ENCODE results near the gene KLHL29. TPM values are rescaled to one million over a fixed set of nuclear protein-coding genes. Genes with fewer than 3 reads are reported as not detected.

Gene KLHL29
- total RNA-seq, 2 donors from 2014 or later, result 1.0 to 2.4 TPM

DNA sequence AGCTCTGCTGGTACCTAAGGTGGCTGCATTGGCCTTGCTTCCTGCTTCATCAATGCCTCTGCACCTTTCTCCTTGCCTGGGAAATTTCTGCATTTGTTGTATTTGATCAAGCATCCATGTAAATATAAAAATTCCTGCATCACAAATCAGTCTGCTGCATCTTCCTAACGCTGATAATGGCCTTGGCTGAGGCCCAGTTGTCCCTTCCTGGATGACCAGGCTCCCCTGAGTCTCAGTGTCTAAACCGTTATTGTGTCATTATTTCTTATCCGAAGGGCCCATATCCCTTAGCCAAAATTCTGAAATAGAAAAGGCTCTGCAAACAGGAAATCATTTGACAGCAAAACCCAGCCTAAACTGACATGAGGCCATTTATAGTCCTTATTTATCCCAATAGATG is 62.4 kb downstream of the KLHL29 start:
- Mint-ChIP-seq H3K4me3 (no peak overlapping the region), H3K27me3 (ENCODE audit: insufficient read depth) (peaks cover 2% of the 10 kb centered on the region), H3K36me3 (ENCODE audit: low read depth) (no peaks in the 10 kb centered on the region), H3K9me3 (peaks cover 4% of the 10 kb centered on the region), H3K27ac (no peak overlapping the region), H3K4me1 (no peaks in the 10 kb centered on the region)
- TF ChIP-seq, protein P1, sequence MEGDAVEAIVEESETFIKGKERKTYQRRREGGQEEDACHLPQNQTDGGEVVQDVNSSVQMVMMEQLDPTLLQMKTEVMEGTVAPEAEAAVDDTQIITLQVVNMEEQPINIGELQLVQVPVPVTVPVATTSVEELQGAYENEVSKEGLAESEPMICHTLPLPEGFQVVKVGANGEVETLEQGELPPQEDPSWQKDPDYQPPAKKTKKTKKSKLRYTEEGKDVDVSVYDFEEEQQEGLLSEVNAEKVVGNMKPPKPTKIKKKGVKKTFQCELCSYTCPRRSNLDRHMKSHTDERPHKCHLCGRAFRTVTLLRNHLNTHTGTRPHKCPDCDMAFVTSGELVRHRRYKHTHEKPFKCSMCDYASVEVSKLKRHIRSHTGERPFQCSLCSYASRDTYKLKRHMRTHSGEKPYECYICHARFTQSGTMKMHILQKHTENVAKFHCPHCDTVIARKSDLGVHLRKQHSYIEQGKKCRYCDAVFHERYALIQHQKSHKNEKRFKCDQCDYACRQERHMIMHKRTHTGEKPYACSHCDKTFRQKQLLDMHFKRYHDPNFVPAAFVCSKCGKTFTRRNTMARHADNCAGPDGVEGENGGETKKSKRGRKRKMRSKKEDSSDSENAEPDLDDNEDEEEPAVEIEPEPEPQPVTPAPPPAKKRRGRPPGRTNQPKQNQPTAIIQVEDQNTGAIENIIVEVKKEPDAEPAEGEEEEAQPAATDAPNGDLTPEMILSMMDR (conservative IDR thresholded peaks at IDR 0.05), result no peak
- no peak for DNase-seq
- no peaks in the 10 kb centered on the region for H3K27me3 ChIP-seq (ENCODE audit: control insufficient read depth, insufficient read depth, low read length, poor library complexity, severe bottlenecking)
- no peak overlapping the region for H3K4me3 ChIP-seq (ENCODE audit: low read length)
- no peaks in the 10 kb centered on the region for H3K36me3 ChIP-seq (ENCODE audit: control insufficient read depth, insufficient read depth, low read length)
- WGBS, 2 experiments (ENCODE audit: insufficient coverage in 1 of 2, insufficient read length in 1 of 2), result 87 to 88% methylated on average over 3 of the region's 3 CpGs
- no peaks in the 10 kb centered on the region for H3K9me3 ChIP-seq (ENCODE audit: control insufficient read depth, low read length)
- H3K4me1 ChIP-seq (ENCODE audit: control insufficient read depth, insufficient read depth, low read length), result no peaks in the 10 kb centered on the region
- no peak overlapping the region for H3K9ac ChIP-seq (ENCODE audit: extremely low read depth, low read length, poor library complexity, severe bottlenecking)
- H3K27ac ChIP-seq (ENCODE audit: low read depth, low read length), result no peak overlapping the region

DNA sequence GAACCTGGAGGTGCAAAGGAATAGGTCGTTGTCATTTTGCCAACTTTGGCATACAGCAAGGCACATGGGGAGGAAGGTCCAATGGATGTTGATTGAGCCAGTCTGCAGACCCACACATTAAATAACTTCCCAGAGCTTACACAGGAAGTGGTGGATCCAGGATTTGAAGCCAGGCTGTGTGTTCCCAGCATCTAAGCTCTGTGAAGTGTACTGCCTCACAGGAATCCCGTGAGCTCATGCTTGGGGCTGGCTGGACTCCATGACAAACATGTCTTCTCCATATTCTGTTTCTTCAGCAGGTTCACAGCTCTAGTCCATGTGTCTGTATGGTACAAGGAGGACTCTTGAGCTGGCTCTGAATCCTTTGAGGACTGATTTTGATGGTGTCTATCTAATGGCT is 63.9 kb downstream of the KLHL29 start:
- Histone ChIP-seq H3K9ac (ENCODE audit: extremely low read depth, low read length, poor library complexity, severe bottlenecking) (no peak overlapping the region), H3K27me3 (ENCODE audit: control insufficient read depth, insufficient read depth, low read length, poor library complexity, severe bottlenecking) (no peaks in the 10 kb centered on the region), H3K4me3 (ENCODE audit: low read length) (no peak overlapping the region), H3K4me1 (ENCODE audit: control insufficient read depth, insufficient read depth, low read length) (no peaks in the 10 kb centered on the region), H3K27ac (ENCODE audit: low read depth, low read length) (no peak overlapping the region), H3K36me3 (ENCODE audit: control insufficient read depth, insufficient read depth, low read length) (no peaks in the 10 kb centered on the region), H3K9me3 (ENCODE audit: control insufficient read depth, low read length) (no peaks in the 10 kb centered on the region)
- no peaks in the 10 kb centered on the region for H3K27me3 Mint-ChIP-seq (ENCODE audit: insufficient read depth)
- no peaks in the 10 kb centered on the region for H3K9me3 Mint-ChIP-seq
- no peak for DNase-seq
- H3K27ac Mint-ChIP-seq, result no peak overlapping the region
- TF ChIP-seq, protein P1 (conservative IDR thresholded peaks at IDR 0.05), result no peak
- 97 to 100% methylated on average over 2 of the region's 2 CpGs for WGBS, 2 experiments (ENCODE audit: insufficient coverage in 1 of 2, insufficient read length in 1 of 2)
- no peaks in the 10 kb centered on the region for H3K36me3 Mint-ChIP-seq (ENCODE audit: low read depth)
- no peaks in the 10 kb centered on the region for H3K4me1 Mint-ChIP-seq
- H3K4me3 Mint-ChIP-seq, result no peak overlapping the region

DNA sequence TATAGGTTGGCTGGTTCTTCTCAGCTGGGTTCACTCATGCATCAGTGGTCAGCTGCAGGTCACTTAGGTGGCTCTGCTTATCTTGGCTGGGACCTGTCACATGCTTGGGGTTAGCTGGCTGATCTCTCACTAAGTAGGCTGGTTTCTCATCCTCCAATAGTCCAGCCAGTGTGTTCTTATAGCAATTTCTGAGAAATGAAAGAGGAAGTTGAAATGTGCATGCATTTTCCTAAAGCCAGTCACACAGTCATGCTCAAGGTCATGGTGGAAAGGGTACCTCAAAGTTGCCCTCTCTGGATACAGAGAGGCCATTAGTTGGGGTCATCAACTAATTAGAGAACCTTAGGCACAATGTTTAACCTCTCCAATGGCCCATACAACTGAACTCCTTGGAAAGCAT is 64.4 kb downstream of the KLHL29 start:
- no peak overlapping the region for H3K27ac ChIP-seq (ENCODE audit: low read depth, low read length)
- no peak overlapping the region for H3K9ac ChIP-seq (ENCODE audit: extremely low read depth, low read length, poor library complexity, severe bottlenecking)
- Mint-ChIP-seq H3K4me1 (no peaks in the 10 kb centered on the region), H3K9me3 (no peaks in the 10 kb centered on the region), H3K27me3 (ENCODE audit: insufficient read depth) (no peaks in the 10 kb centered on the region), H3K36me3 (ENCODE audit: low read depth) (no peaks in the 10 kb centered on the region), H3K27ac (no peak overlapping the region), H3K4me3 (no peak overlapping the region)
- H3K27me3 ChIP-seq (ENCODE audit: control insufficient read depth, insufficient read depth, low read length, poor library complexity, severe bottlenecking), result no peaks in the 10 kb centered on the region
- no peak for DNase-seq
- H3K36me3 ChIP-seq (ENCODE audit: control insufficient read depth, insufficient read depth, low read length), result no peaks in the 10 kb centered on the region
- H3K4me3 ChIP-seq (ENCODE audit: low read length), result no peak overlapping the region
- H3K9me3 ChIP-seq (ENCODE audit: control insufficient read depth, low read length), result no peaks in the 10 kb centered on the region
- TF ChIP-seq, protein P1 (conservative IDR thresholded peaks at IDR 0.05), result no peak
- H3K4me1 ChIP-seq (ENCODE audit: control insufficient read depth, insufficient read depth, low read length), result peaks cover 2% of the 10 kb centered on the region

All from endodermal cell (in vitro differentiated cells).